Neural progenitor cell (in vitro differentiated cells): ENCODE measurements around the gene TP53I13. TPM values are rescaled to one million over a fixed set of nuclear protein-coding genes. Genes with fewer than 3 reads are reported as not detected.

ENCODE experiments used
- DNase-seq: peaks from one replicate; pipeline ENCODE4 v3.0.0-alpha.2; 2016; ENCODE audit warnings: low spot score
- H2AFZ ChIP-seq: fragments of 200-600 bp; sonication (generic); replicated peaks from 2 replicates; pipeline ENCODE4 v1.6.1; 2016; ENCODE audit warnings: antibody characterized with exemption
- H3F3A ChIP-seq: fragments of 200-600 bp; sonication (generic); 2 replicates; pipeline ENCODE4 v1.6.1; 2016; ENCODE audit warnings: antibody characterized with exemption, low read depth
- H3K27ac ChIP-seq: fragments of 200-600 bp; sonication (generic); 2 replicates; pipeline ENCODE4 v1.5.1; 2016; ENCODE audit warnings: mild to moderate bottlenecking
- H3K27me3 ChIP-seq: fragments of 200-600 bp; sonication (generic); 2 replicates; pipeline ENCODE4 v1.6.1; 2016; ENCODE audit warnings: mild to moderate bottlenecking, moderate library complexity
- H3K36me3 ChIP-seq: fragments of 200-600 bp; sonication (generic); 2 replicates; pipeline ENCODE4 v1.5.1; 2016
- H3K4me1 ChIP-seq: fragments of 200-600 bp; sonication (generic); 2 replicates; pipeline ENCODE4 v1.6.1; 2016; ENCODE audit warnings: mixed run types
- H3K4me2 ChIP-seq: fragments of 200-600 bp; sonication (generic); 2 replicates; pipeline ENCODE4 v1.6.1; 2016
- H3K4me3 ChIP-seq: fragments of 200-600 bp; sonication (generic); 2 replicates; pipeline ENCODE4 v1.5.1; 2016
- H3K79me2 ChIP-seq: fragments of 200-600 bp; sonication (generic); 2 replicates; pipeline ENCODE4 v1.6.1; 2016; ENCODE audit warnings: low read depth
- H3K9ac ChIP-seq: fragments of 200-600 bp; sonication (generic); 2 replicates; pipeline ENCODE4 v1.6.1; 2016
- H3K9me3 ChIP-seq: fragments of 200-600 bp; sonication (generic); 2 replicates; pipeline ENCODE4 v1.5.1; 2016; ENCODE audit warnings: low read depth
- H4K20me1 ChIP-seq: fragments of 200-600 bp; sonication (generic); 2 replicates; pipeline ENCODE4 v1.6.1; 2016; ENCODE audit warnings: low read depth
- H3K27ac Mint-ChIP-seq: 3 replicates; pipeline ENCODE4 v1.8.0; 2021; ENCODE audit warnings: mixed read lengths
- H3K27me3 Mint-ChIP-seq: 2 replicates; pipeline ENCODE4 v1.8.0; 2022; ENCODE audit warnings: low read depth, mild to moderate bottlenecking, inconsistent platforms, moderate library complexity, mixed read lengths; ENCODE audit not compliant: insufficient read depth
- H3K36me3 Mint-ChIP-seq: 3 replicates; pipeline ENCODE4 v1.8.0; 2021; ENCODE audit warnings: mixed read lengths
- H3K4me1 Mint-ChIP-seq: 3 replicates; pipeline ENCODE4 v1.8.0; 2021; ENCODE audit warnings: mixed read lengths
- H3K4me3 Mint-ChIP-seq: 3 replicates; pipeline ENCODE4 v1.8.0; 2021; ENCODE audit warnings: mild to moderate bottlenecking, moderate library complexity, mixed read lengths
- H3K9me3 Mint-ChIP-seq: 3 replicates; pipeline ENCODE4 v1.8.0; 2020; ENCODE audit warnings: mixed read lengths
- EZH2 ChIP-seq: fragments of 200-600 bp; sonication (generic); IDR thresholded peaks from 2 replicates; pipeline ENCODE4 v1.6.1; 2017; ENCODE audit warnings: antibody characterized with exemption, mild to moderate bottlenecking, moderate library complexity
- EZH2phosphoT487 ChIP-seq: fragments of 200-600 bp; sonication (generic); IDR thresholded peaks from 2 replicates; pipeline ENCODE4 v1.6.1; 2017; ENCODE audit warnings: antibody characterized with exemption
- total RNA-seq: library from RNA; depleted of rRNA; stranded (reverse); fragments of >200 nt; gene quantifications from 2 replicates; pipeline ENCODE4 v1.2.3, GENCODE V29; 2015; ENCODE audit warnings: low replicate concordance
- TF ChIP-seq, protein P1 (sequence below): fragments of 200-600 bp; sonication (generic); IDR thresholded peaks from 2 replicates; pipeline ENCODE4 v1.5.1; 2017; ENCODE audit warnings: antibody characterized with exemption, mild to moderate bottlenecking

The TP53I13 gene
- total RNA-seq, 1 donor from 2014 or later = 9.2 TPM

DNA sequence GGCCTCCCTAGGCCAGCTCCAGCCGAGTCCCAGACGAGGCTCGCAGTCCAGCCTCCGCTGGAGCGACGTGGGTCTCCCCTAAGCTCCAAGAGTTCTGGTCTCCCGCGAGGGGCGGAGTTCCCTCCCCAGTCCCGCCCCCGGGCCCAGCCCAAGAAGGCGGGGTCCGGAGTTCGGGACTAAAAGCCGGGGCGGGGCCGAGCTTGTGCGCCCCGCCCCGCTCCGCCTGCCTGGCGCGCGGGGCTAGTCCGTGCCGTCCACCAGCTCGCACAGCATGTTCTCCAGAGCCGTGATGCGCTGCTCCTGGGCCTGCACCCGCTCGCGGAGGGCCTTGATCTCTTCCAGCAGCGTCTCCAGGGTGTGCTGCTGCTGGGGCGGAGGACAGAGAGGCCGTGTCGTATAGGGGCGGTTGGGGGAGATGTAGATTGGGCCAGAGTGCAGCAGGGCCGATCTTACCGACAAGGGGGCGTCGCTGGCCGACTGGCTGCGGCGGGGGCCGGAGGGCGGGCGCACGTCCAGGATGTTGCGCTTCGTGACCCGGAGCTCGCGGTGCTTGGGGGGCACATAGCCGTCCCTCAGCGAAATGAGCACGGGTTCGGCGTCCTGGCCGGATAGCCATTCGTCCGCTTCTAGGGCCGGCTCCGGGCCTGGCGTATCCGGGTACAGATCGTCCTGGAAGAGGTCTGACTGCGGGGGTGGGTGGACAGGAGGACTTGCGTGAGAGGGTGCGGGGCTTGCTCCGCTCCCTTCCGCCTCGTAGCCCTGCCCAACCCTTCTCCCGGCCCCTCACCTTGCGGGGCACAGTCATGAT is 47.2 kb downstream of the TP53I13 start:
- DNase-seq = peak; percentile 94
- Mint-ChIP-seq H3K9me3 (no peaks in the 10 kb centered on the region), H3K36me3 (peaks cover 5% of the 10 kb centered on the region), H3K27ac (no peak overlapping the region), H3K27me3 (peaks cover 33% of the 10 kb centered on the region), H3K4me1 (peaks cover 32% of the 10 kb centered on the region), H3K4me3 (peak overlapping the region; percentile 84)
- H3K4me3 ChIP-seq = peak overlapping the region; percentile 47
- H3K79me2 ChIP-seq = no peaks in the 10 kb centered on the region
- H3K4me1 ChIP-seq = peaks cover 23% of the 10 kb centered on the region
- H2AFZ ChIP-seq = peak overlapping the region; percentile 89
- TF ChIP-seq, protein P1, sequence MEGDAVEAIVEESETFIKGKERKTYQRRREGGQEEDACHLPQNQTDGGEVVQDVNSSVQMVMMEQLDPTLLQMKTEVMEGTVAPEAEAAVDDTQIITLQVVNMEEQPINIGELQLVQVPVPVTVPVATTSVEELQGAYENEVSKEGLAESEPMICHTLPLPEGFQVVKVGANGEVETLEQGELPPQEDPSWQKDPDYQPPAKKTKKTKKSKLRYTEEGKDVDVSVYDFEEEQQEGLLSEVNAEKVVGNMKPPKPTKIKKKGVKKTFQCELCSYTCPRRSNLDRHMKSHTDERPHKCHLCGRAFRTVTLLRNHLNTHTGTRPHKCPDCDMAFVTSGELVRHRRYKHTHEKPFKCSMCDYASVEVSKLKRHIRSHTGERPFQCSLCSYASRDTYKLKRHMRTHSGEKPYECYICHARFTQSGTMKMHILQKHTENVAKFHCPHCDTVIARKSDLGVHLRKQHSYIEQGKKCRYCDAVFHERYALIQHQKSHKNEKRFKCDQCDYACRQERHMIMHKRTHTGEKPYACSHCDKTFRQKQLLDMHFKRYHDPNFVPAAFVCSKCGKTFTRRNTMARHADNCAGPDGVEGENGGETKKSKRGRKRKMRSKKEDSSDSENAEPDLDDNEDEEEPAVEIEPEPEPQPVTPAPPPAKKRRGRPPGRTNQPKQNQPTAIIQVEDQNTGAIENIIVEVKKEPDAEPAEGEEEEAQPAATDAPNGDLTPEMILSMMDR = no peak
- no peak for TF ChIP-seq EZH2phosphoT487
- no peak for TF ChIP-seq EZH2
- H3K9ac ChIP-seq = no peak overlapping the region
- H3K36me3 ChIP-seq = no peaks in the 10 kb centered on the region
- H3K4me2 ChIP-seq = peak overlapping the region; percentile 84
- peaks cover 11% of the 10 kb centered on the region for H4K20me1 ChIP-seq
- no peak overlapping the region for H3K27ac ChIP-seq
- peaks cover 65% of the 10 kb centered on the region for H3K27me3 ChIP-seq
- H3K9me3 ChIP-seq = no peaks in the 10 kb centered on the region
- H3F3A ChIP-seq = peaks cover 41% of the 10 kb centered on the region

DNA sequence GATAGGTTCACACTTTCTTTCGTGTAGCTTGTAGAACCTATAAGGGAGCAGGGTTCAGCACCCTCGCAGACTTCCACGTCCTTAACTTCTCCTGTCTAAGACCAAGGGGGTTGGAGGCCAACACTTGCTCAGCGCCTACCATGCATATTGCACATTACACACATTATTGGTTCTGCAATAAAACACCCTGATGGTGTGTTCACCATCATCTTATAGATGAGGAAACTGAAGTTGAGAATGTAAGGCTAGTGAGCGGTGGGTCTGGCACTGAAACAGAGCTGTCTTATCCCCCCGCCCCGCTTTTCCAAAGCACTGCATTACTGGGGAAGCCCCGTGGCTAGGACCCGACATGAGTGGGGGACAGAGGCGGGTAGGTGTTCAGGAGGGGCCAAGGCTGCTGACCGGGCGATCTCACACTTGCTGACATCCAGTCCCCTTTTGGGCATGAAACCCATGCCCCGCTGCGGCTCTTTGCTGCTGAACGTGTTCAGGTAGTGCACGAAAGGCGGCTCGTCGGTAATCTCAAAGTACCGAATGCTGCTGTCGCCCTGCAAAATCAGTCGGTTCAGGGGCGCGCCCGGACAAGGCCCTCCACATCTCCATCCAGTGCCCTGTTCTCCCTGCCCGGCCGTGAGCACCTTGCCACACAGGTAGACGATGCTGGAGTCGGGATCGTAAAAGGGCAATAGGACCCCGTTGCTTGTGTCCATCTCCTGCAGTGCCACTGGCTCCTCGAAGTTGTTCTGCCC is 48.0 kb downstream of the TP53I13 start:
- Histone ChIP-seq H3F3A (peaks cover 41% of the 10 kb centered on the region), H3K4me1 (peaks cover 23% of the 10 kb centered on the region), H4K20me1 (peaks cover 11% of the 10 kb centered on the region), H3K79me2 (no peaks in the 10 kb centered on the region), H3K4me2 (peak overlapping the region; percentile 84), H3K27me3 (peaks cover 73% of the 10 kb centered on the region), H3K4me3 (peak overlapping the region; percentile 47), H3K9ac (no peak overlapping the region), H3K27ac (no peak overlapping the region), H3K36me3 (no peaks in the 10 kb centered on the region), H2AFZ (no peak overlapping the region), H3K9me3 (no peaks in the 10 kb centered on the region)
- DNase-seq = no peak
- Mint-ChIP-seq H3K27me3 (peaks cover 33% of the 10 kb centered on the region), H3K9me3 (no peaks in the 10 kb centered on the region), H3K27ac (no peak overlapping the region), H3K4me3 (peak overlapping the region; percentile 84), H3K36me3 (peaks cover 2% of the 10 kb centered on the region), H3K4me1 (peaks cover 34% of the 10 kb centered on the region)
- TF ChIP-seq, protein P1 = no peak
- peak; percentile 21 for TF ChIP-seq EZH2phosphoT487
- peak; percentile 72 for TF ChIP-seq EZH2

DNA sequence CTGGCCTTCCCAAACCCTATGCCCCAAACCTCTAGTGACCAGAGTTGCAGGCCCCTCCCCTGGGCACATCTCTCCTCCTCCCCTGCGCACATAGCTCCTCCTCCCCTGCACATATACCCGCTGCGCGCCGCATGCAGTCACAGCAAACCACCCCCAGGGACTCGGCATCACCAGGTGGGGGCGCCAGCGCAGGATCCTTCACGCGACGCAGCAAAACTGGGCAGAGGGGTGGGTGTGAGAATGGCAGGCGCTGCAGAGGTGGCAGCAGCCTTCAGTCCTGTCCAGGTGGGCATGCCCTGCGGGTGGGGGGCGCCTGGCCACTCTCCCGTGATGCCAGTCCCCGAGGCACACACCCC is 48.6 kb downstream of the TP53I13 start:
- no peaks in the 10 kb centered on the region for H3K9me3 Mint-ChIP-seq
- Histone ChIP-seq H3K27ac (no peak overlapping the region), H2AFZ (peak overlapping the region; percentile 52), H3K79me2 (no peaks in the 10 kb centered on the region), H3K9me3 (no peaks in the 10 kb centered on the region), H3K4me1 (peaks cover 23% of the 10 kb centered on the region), H3K4me2 (peak overlapping the region; percentile 84), H4K20me1 (peaks cover 11% of the 10 kb centered on the region), H3K9ac (no peak overlapping the region), H3K27me3 (peaks cover 79% of the 10 kb centered on the region), H3K4me3 (peak overlapping the region; percentile 25), H3F3A (peaks cover 41% of the 10 kb centered on the region), H3K36me3 (no peaks in the 10 kb centered on the region)
- H3K36me3 Mint-ChIP-seq = peaks cover 2% of the 10 kb centered on the region
- H3K4me1 Mint-ChIP-seq = peaks cover 40% of the 10 kb centered on the region
- H3K4me3 Mint-ChIP-seq = peak overlapping the region; percentile 70
- peaks cover 33% of the 10 kb centered on the region for H3K27me3 Mint-ChIP-seq
- TF ChIP-seq, protein P1 = peak; percentile 76
- no peak for TF ChIP-seq EZH2
- DNase-seq = peak; percentile 87
- H3K27ac Mint-ChIP-seq = no peak overlapping the region
